NCI-H1092 (cell line): ENCODE data around the gene CSTPP1.
"Not testable (repeated sequence)": the region's sequence is repeated elsewhere in the genome, so short reads cannot be mapped to it uniquely, and the experiment has no call there.

Source experiments
- DNase-seq: peaks from one replicate; lab custom pipeline; 2025; lab: John Stamatoyannopoulos, UW

CSTPP1 gene

DNA sequence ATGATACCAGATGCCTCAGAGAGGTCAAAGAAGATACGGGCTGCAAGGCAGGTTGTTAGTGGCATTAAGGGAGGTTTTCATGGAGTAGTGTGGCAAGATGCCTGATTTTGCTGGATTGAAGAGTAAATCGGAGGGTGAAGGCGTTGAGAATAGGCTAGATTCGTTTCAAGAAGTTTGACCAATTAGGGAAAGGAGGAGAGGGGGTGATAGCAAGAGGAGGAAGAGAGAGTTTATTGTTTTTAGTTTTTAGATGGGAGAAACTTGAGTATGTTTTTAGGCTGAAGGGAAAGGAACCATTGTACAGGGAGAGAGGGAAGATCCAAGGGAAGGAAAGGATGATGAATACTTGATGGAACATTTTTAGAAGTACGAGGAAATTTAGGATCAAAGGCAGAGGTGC is 16.5 kb downstream of the CSTPP1 start:
- no peak for DNase-seq

DNA sequence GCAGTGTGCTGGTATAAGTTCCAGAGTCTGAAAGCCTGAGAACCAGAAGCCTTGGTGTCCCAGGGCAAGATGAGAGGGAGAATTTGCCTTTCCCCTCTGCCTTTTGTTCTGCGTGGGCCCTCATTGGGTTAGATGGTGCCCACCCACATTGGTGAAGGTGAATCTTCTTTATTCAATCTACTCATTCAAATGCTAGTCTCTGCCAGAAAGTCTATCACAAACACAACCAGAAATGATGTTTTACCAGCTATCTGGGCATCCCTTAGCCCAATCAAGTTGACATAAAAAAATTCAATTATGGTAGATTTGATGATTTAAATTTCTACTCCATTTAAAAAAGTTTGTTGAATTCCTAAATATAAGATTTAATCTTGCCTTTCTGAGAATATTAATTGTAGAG is 22.2 kb downstream of the CSTPP1 start:
- no peak for DNase-seq

DNA sequence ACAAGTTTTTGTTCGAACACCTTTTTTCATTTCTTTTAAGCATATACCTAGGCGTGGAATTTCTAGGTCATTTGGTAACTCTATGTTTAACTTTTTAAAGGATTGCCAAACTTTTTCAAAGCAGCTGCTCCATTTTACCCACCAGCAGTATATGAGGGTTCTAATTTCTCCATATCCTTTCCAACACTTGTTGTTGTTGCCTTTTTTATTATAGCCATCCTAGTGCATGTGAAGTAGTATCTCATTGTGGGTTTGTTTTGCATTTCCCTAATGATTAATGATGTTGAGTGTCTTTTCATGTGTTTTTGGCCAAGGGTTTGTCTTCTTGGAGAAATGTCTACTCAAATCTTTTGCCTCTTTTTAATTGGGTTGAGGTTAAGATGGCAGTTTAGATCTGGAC is 24.5 kb downstream of the CSTPP1 start:
- DNase-seq: no peak

DNA sequence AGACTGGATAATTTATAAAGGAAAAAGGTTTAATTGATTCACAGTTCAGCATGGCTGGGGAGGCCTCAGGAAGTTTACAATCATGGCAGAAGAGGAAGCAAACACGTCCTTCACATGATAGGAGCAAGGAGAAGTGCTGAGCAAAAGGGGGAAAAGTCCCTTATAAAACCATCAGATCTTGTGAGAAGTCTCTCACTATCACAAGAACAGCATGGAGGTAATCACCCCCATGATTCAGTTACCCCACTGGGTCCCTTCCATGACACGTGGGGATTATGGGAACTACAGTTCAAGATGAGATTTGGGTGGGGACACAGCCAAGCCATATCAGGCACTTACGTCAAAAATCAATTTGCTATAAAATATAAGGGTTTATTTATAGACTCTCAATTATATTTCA is 25.3 kb downstream of the CSTPP1 start:
- not testable (repeated sequence) for DNase-seq

DNA sequence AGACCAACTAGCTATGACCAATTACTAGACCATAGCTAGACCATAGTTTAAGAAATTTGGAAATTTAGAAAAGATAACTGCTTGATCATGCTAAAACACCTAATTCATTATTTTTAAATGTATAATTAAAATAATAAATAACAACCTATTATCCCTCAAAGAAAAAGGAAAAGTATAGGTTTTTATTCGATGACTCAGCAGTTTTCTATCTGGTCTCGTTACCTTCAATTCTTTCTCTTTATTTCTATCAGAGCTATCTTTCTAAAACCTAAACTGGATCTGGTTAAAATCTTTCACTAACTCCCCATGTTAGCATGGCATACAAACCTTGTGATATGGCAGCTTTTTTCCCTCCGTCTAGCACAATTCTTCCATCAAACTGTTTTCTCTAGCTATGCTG is 27.3 kb downstream of the CSTPP1 start:
- DNase-seq: no peak

DNA sequence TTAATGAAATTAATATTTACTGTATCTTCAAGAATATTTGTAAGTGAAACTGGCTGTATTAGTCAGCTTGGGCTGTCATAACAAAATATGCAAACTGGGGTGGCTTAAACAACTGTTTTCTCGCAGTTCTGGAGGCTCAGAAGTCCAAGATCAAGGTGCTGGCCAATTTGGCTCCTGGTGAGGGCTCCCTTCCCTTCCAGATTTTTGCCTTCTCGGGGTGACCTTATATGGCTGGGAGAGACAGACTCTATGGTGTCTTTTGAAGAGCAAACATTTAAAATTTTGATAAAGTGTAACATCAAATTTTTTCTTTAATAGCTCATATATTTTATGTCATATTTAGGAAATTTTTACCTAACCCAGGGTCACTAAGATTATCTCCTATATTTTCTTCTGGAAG is 30.2 kb downstream of the CSTPP1 start:
- DNase-seq: no peak

DNA sequence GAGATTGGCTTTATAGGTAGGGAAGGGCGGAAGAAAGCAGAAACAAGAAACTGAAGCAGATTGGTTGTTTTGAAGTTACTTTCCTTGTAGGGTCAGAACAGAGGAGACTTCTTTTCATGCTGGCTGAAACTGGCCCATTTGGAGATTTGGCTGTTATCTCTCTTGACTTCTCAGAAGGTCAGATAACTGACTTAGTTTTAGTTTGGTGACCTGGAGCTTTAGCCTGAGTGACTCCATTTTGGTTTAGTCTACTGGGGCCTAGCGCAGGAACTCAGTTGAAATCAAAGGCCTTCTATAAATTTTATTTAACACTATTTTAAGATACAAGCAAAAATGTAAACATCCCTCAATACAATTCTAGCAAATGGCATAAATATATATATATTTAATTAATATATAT is 31.4 kb downstream of the CSTPP1 start:
- DNase-seq: no peak

DNA sequence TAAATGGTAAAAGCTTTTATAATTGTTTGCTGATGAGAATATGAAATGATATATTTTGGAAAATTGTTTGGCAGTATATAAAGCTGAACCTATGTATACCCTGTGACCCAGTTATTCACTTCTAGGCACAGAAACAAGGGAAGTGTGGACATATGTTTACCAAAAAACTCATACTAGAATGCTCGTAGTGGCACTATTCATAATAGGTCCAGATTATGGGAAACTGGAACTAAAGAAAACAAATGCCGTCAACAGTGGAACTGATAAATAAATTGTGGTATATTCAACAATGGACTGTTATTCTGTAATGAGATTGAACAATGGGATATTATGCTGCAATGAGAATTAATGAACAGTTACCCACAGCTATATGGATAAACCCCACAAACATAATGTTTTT is 32.8 kb downstream of the CSTPP1 start:
- no peak for DNase-seq

DNA sequence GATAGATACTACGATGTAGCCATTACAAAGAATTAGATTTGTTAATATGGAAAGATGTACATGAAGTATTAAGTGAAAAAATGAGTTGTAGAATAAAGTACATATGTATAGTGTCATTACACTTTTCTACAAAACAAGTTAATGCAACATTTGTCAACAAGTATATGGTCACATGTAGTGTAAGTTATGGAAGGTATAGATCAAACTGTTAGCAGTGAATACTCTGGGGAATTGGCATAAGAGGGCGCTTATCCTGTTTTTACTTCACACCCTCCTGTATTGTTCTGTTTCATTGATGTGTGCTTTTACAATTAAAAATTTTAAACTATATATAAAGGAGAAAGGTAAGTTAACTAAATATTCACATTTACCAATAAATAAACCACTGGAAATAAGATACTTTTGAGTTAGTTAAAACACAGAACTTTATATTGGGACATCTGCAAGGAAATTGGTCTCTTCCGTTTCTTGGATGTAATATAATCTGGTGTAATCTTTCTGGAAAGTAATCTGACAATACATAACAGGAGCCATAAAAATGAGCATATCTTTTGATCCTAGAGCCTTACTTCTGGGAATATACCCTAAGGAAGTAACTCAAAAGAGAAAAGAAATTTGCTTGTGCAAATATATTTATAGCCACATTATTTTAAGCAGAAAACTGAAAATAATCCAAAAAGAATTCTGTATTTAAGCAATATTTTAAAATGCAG is 34.5 kb downstream of the CSTPP1 start:
- no peak for DNase-seq

DNA sequence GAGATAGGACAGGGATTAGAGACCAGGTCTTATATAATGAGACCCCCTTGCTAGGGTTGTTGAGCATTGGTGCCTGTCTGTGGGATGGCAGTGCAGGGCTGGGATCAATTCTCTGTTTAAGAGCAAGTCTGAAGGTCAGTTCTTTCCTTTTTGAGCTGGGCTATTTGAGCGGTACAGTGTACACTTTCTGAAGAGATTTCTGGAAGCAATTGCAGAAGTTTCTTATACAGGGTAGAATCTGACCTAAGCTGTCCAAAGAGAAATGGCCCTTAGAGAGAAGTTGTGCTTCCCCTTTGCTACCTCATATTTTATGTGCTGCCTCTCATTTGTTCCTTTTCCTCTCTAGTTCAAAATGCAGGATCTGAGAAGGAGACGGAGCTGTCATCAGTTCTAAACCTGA is 35.8 kb downstream of the CSTPP1 start:
- no peak for DNase-seq

DNA sequence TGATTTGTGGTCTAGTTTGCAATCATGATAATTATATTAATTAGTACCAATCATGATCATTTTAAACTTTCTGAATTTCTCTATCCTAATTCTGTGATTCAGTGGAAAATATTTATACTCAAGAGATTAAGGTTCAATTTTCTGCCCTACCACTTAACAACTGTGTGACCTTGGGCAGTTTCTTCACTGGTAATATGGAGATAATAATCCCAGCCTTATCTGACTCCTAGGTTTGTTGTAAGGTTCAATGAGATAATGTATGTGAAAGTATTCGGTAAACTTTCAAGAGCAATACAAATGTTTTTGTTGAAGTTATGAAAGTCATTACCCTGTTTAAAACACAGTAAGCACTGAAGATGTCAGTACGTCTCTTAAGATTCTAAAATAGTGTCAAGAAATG is 36.3 kb downstream of the CSTPP1 start:
- no peak for DNase-seq

DNA sequence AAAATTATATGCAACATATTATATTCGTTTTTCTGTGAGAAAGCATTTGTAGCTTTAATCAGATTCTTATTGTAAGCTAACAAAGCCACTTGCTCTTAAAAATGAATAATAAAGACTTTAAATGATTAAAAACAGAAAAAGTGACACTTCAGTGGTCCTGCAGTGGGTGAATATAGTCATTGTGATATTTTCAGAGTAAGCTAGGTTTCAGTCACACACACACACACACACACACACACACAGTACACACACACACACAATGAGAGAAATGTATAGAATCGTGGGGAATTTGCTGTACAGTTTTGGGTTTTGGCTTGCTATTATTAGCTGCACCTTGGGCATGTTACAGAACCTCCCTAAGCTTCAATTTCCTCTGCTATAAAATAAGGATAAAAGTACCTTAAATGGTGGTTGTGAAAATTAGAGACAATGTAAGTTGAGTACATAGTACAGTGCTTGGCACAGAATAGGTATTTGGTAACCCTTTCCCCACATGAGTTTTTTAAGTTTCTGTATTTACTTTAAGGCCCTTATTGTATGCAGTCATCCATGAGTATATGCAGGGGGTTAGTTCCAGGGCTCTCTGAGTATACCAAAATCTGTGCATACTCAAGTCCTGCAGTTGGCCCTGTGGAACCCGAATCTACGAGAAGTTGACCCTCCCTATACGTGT is 39.8 kb downstream of the CSTPP1 start:
- no peak for DNase-seq

DNA sequence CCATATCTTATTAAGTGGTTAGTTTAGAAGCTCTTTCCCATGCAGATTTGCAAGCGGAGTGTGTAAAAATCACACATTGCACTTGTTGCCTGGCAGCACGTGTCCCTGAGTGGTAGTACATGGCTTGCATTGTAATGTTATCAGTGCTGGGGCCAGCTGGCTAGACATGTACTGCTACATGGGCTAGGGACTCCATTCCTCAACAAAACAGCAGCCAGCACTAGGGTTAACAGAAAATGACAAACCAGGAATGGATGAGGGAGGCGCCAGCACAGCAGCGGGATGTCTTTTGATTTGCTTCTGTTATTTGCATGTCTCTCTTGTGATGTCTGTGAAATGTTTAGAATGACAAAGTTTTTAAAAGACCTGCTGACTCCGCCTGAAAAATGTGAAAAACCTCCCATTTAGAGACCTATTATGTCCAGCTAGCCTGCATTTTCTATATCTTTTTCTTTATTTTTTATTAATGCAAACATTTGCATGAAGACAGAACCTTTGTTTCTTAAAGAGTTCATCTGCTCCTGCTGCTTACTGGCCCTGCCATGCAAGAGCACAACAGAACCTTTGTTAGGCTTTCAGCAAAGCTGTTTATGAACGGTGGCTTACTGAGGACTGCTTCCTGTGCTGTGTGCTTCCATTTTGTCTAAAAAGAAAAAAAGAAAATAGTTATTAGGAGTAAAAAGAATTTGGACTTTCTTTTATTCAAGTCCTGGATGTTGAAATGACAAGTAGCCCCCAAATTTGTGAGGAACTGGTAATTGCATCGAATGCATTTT is 40.7 kb downstream of the CSTPP1 start:
- no peak for DNase-seq

DNA sequence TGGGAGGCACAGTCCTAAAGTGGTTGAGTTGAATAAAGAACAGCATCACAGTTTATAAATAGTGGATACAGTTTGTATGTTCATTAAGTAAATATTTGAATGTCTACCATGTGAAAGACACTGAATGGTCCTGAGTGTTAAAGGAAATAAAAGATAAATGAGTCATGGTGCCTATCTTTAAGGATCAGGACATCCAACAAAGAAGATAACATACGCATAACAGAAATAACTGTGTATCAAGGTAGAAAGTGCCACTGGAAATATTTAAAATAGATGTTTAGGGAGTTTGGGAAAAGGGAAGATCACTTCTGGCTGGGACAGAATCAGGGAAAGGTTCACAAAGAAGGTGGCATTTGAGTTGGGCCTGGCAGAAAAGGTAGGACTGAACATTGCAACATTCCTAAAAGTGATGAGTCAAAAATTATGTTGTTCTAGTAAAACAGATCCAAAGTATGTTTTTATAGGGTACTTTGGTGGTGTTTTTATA is 41.5 kb downstream of the CSTPP1 start:
- DNase-seq: no peak

DNA sequence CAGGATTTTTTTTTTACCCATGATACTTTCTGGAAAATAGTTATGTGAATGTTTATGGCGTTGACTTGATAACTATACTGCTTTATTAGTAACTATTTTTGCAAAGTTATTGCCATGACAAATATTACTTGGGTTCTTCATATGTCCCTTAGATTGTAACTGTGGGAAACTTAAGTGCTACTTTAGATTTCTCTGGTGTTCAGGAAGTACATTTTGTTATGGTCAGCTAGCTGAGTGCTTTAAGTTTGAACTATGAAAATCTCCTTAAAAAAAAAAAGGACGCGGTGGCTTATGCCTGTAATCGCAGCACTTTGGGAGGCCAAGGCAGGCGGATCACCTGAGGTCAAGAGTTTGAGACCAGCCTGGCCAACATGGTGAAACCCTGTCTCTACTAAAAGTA is 42.8 kb downstream of the CSTPP1 start:
- no peak for DNase-seq

DNA sequence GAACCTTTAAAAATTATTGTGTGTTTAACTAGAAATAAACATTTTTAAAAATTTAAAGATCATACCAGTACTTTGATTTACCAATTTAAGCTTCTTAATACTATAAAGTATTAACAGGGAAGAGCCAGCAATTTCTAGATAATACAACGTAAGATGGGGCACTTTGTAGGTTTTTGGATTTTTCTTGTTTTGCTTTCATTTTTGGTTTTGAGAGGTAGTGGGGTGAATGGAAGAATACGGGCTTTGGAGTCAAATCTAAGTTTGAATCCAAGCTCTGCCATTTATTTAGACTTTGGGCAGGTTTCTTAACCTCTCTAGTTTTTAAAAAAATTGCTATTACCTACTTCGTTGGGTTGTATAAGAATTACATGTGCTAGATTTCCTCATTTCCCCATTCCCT is 44.9 kb downstream of the CSTPP1 start:
- no peak for DNase-seq

DNA sequence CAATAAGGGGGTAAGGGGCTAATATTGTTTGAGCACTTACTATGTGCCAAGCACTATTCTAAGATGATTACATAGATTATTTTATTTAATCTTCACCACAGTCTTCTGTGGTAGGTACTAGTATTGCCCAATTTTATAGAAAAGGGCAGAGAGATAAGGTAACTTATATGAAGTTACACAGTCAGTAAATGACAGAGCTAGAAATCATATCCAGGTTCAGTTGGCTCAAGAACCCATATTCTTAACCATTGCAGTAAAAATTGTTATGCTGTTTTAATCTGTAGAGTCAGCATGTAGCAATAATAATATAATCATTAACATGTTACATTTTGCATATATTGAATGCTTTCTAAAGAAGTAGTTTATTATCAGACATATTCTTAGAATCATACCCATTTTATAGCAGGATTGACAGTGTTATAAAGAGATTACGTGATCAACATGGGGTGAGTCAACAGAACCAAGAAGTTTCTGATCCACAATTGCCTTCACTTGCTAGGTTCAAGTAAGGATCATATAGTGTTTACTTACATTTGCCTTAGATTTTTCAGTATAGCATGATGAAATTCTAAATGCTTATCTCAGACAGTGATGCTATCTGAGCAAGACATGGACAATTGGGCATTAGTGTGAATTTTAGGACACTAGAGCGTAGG is 46.4 kb downstream of the CSTPP1 start:
- no peak for DNase-seq

DNA sequence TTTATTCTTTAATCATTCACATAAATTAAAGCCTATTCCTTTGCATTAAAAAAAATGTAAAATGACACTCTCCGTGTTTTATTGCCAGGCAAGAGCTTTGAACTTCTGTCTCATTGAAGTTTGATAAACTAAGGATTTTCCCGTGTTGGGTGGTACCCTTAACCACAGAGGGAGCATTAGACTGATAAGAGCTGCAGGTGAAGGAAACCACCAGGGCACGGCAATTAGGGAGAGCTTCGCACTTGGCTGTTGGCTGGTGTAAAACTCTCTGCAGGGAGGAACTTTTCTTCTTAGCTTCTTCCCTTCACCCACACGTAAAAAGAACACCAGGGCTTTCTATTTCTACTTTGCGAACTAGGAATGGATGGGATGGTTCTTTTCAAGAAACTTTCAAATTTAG is 47.0 kb downstream of the CSTPP1 start:
- no peak for DNase-seq

DNA sequence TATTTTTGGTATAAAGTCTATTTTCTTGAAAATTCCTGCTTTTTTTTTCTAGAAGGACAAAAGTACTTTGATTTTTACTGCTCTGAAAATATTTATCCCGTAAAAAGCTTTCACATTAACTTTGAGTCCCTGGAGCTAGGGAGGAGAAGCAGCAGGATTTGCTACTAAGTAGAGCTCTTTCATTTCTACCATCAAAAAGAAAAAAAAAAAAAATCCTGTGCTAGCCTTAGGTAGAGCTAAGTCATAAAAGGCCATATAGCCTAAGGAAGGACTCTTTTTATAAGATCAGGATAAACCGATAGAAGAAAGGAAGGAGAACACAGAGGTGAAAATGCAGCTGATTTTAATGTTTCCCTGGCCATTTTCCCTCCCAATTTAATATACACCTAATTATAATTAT is 48.0 kb downstream of the CSTPP1 start:
- no peak for DNase-seq

DNA sequence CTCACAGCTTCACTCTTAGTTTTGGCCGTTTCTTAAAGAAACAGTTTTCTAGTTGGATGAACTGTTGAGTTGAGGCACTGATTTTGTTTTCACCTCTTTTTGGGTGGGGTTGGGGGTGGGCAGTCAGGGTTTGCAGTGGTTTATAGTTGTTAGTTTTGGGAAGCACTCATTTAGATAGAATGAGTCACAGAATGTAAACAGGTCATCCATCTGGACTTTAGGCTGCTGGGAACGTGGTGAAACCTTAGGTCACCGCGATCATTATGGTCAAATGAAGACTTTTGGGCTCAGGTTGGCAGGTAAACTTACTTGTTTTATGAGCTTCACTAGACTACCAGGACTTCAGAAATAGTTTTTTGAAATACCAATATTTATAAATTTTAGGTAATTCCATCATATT is 48.4 kb downstream of the CSTPP1 start:
- DNase-seq: no peak

DNA sequence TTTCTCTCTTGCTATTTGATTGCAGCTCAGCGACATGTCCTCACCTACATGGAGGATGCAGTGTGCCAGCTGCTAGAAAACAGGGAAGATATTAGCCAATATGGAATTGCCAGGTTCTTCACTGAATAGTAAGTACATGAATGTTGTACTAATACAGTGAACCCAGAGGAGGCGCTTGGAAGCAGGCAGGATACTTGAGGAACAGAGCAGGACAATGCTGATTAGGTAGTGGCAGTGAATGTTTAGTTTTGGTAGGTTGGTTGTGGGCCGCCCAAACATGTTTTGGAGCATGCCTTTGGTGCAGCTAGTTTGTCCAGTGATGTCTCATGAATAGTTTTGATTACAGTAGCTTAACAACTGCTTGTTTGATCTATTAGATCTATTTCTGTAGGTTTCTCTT is 50.6 kb downstream of the CSTPP1 start:
- DNase-seq: no peak

DNA sequence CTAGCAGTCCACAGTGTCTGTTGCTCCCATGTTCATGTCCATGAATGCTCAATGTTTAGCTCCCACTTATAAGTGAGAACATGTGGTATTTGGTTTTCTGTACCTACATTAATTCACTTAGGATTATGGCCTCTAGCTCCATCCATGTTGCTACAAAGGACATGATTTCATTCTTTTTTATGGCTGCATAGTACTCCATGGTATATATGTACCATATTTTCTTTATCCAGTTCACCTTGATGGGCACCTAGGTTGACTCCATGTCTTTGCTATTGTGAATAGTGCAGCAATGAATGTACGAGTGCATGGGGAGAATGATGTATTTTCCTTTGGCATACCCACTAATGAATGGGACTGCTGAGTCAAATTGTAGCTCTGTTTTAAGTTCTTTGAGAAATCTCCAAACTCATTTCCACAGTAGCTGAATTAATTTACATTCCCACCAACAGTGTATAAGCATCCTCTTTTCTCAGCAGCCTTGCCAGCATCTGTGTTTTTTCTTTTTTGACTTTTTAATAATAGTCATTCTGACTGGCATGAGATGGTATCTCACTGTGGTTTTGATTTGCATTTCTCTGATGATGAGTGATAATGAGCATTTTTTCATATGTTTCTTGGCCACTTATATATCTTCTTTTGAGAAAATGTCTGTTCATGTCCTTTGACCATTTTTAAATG is 53.4 kb downstream of the CSTPP1 start:
- not testable (repeated sequence) for DNase-seq
